Fibroblast of mammary gland (primary cell): ENCODE data around the gene CEP112.

Experiments used
- DNase-seq: peaks from one replicate; pipeline ENCODE4 v3.0.0-alpha.2; 2010; ENCODE audit warnings: low read depth
- H3K4me3 ChIP-seq: 2 replicates; pipeline ENCODE4 v1.5.1; 2011; ENCODE audit warnings: low read depth, mild to moderate bottlenecking, low read length, moderate library complexity; ENCODE audit not compliant: control insufficient read depth
- CTCF ChIP-seq: conservative IDR thresholded peaks from 2 replicates; pipeline ENCODE4 v1.5.1; 2011; ENCODE audit warnings: low read depth, low read length, inconsistent platforms; ENCODE audit not compliant: control insufficient read depth, insufficient read depth

Gene CEP112

DNA sequence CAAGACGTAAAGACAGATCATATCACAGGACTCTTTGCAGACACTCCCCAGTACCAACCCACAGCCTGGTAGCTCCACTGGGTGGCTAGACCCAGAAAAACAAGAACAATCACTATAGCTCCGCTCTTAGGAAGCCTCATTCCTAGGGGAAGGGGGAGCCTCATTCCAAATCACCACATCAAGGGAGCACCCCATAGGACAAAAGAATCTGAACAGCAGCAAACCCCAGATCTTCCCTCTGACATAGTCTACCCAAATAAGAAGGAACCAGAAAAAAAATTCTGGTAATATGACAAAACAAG lies 237.8 kb downstream of the CEP112 start:
- no peak for TF ChIP-seq CTCF
- H3K4me3 ChIP-seq = no peak overlapping the region

DNA sequence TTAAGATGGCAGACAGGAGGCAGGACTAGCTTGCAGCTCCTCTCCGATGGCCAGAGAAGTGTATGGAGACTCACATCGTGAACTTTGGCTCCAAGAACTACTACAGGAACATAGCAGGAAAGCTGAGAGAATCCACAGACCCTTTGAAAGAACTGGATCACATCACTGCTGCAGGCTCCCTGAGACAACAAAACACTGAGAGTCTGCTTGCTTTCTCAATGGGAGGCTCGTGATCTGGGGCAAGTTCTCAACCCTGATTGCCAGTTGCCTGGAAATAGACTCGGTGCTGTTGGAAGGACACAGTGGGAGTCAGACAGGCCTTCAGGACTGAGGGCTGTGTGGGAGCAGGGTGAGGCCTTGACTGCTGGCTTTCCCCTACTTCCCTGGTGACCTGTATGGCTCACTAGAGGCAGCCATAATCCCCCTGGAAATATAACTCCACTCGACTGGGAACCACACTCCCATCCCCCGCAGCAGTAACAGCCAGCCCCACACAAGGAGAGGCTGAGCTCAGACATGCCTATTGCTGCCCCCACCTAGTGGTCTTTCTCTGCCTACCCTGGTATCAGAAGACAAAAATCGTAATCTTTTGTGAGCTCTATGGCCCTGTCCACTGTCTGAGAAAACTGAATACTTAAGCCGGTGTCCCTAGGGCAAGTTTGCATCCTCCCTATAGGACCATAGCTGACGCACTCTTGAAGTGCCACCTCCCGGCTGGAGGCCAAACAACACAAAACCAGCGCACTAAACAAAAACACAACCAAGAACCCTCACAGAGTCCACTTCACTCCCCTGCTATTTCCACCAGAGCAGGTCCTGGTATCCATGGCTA lies 238.4 kb downstream of the CEP112 start:
- TF ChIP-seq CTCF = no peak
- no peak for DNase-seq
- no peak overlapping the region for H3K4me3 ChIP-seq

More for the DNA sequence above, 237.8 kb downstream of the CEP112 start:
- no peak for DNase-seq

GRCh38 chr17:65952586-65952985 lies 239.3 kb downstream of the CEP112 start:
- no peak for TF ChIP-seq CTCF
- no peak for DNase-seq
- no peak overlapping the region for H3K4me3 ChIP-seq

DNA sequence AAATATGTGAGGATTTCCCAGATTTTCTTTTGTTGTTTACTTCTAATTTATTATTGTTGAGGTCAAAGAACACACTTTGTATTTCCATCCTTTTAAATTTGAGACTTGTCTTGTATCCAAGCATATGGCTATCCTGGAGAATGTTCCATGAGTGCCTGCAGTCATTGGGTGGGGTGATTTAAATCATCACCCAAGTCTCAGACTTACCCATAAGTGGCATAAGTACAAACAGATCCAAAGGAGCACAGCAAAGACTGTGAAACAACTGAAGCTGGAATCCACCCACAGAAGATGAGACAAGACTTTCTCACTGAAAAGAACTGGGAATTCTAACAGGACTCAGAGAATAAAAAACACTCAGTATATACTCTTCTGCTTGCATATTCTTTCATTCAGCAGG lies 239.9 kb downstream of the CEP112 start:
- no peak for TF ChIP-seq CTCF
- H3K4me3 ChIP-seq = no peak overlapping the region
- no peak for DNase-seq

GRCh38 chr17:65947831-65948230 lies 244.1 kb downstream of the CEP112 start:
- TF ChIP-seq CTCF = no peak
- no peak overlapping the region for H3K4me3 ChIP-seq
- no peak for DNase-seq

GRCh38 chr17:65942592-65942991 lies 249.3 kb downstream of the CEP112 start:
- DNase-seq = no peak
- no peak overlapping the region for H3K4me3 ChIP-seq
- no peak for TF ChIP-seq CTCF
